ENCODE measurements around the gene CNIH3.

Gene CNIH3

GRCh38 chr1:224774378-224774777, 158.3 kb downstream of the CNIH3 start:
- no peaks in the 10 kb centered on the region for H3K36me3 ChIP-seq (ENCODE audit: low read length)
- TF ChIP-seq EZH2phosphoT487 (conservative IDR thresholded peaks at IDR 0.05; ENCODE audit: low read length), result no peak
- TF ChIP-seq, protein P1, sequence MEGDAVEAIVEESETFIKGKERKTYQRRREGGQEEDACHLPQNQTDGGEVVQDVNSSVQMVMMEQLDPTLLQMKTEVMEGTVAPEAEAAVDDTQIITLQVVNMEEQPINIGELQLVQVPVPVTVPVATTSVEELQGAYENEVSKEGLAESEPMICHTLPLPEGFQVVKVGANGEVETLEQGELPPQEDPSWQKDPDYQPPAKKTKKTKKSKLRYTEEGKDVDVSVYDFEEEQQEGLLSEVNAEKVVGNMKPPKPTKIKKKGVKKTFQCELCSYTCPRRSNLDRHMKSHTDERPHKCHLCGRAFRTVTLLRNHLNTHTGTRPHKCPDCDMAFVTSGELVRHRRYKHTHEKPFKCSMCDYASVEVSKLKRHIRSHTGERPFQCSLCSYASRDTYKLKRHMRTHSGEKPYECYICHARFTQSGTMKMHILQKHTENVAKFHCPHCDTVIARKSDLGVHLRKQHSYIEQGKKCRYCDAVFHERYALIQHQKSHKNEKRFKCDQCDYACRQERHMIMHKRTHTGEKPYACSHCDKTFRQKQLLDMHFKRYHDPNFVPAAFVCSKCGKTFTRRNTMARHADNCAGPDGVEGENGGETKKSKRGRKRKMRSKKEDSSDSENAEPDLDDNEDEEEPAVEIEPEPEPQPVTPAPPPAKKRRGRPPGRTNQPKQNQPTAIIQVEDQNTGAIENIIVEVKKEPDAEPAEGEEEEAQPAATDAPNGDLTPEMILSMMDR (IDR thresholded peaks at IDR 0.05; ENCODE audit: insufficient read depth, low read length, poor library complexity, severe bottlenecking), result no peak
- no peak overlapping the region for H3K9ac ChIP-seq (ENCODE audit: low read length)
- H2AFZ ChIP-seq (ENCODE audit: low read depth, low read length, severe bottlenecking), result no peak overlapping the region
- no peak overlapping the region for H3K4me2 ChIP-seq (ENCODE audit: low read depth, low read length, poor library complexity, severe bottlenecking)
- H3K9me3 ChIP-seq (ENCODE audit: insufficient read depth, low read length), result no peaks in the 10 kb centered on the region
- H3K9me2 ChIP-seq (replicated peaks; ENCODE audit: insufficient read depth, low read length), result no peaks in the 10 kb centered on the region
- no peaks in the 10 kb centered on the region for H4K20me1 ChIP-seq (ENCODE audit: low read depth, low read length)
- no peaks in the 10 kb centered on the region for H3K79me2 ChIP-seq (ENCODE audit: insufficient read depth, low read length)
- no peak overlapping the region for H3K27ac ChIP-seq (ENCODE audit: low read depth, low read length)
- no peaks in the 10 kb centered on the region for H3K27me3 ChIP-seq (ENCODE audit: low read length)
- H3F3A ChIP-seq (ENCODE audit: insufficient read depth), result no peaks in the 10 kb centered on the region
- no peak overlapping the region for H3K4me3 ChIP-seq (ENCODE audit: insufficient read depth, low read length, poor library complexity, severe bottlenecking)

- no peak overlapping the region for H3K4me2 ChIP-seq (ENCODE audit: low read depth, low read length, poor library complexity, severe bottlenecking)
- H3K79me2 ChIP-seq (ENCODE audit: insufficient read depth, low read length), result no peaks in the 10 kb centered on the region
- H3K4me3 ChIP-seq (ENCODE audit: insufficient read depth, low read length, poor library complexity, severe bottlenecking), result no peak overlapping the region
- no peaks in the 10 kb centered on the region for H3F3A ChIP-seq (ENCODE audit: insufficient read depth)
- H3K36me3 ChIP-seq (ENCODE audit: low read length), result no peaks in the 10 kb centered on the region
- H3K9ac ChIP-seq (ENCODE audit: low read length), result no peak overlapping the region
- no peaks in the 10 kb centered on the region for H3K9me2 ChIP-seq (replicated peaks; ENCODE audit: insufficient read depth, low read length)
- no peaks in the 10 kb centered on the region for H3K9me3 ChIP-seq (ENCODE audit: insufficient read depth, low read length)
- TF ChIP-seq, protein P1 (IDR thresholded peaks at IDR 0.05; ENCODE audit: insufficient read depth, low read length, poor library complexity, severe bottlenecking), result no peak
- TF ChIP-seq EZH2phosphoT487 (conservative IDR thresholded peaks at IDR 0.05; ENCODE audit: low read length), result no peak
- H2AFZ ChIP-seq (ENCODE audit: low read depth, low read length, severe bottlenecking), result no peak overlapping the region
- H3K27ac ChIP-seq (ENCODE audit: low read depth, low read length), result no peak overlapping the region
- H3K27me3 ChIP-seq (ENCODE audit: low read length), result no peaks in the 10 kb centered on the region
- H4K20me1 ChIP-seq (ENCODE audit: low read depth, low read length), result no peaks in the 10 kb centered on the region
These were observed 161.1 kb downstream of the CNIH3 start for GRCh38 chr1:224777180-224777579.

DNA sequence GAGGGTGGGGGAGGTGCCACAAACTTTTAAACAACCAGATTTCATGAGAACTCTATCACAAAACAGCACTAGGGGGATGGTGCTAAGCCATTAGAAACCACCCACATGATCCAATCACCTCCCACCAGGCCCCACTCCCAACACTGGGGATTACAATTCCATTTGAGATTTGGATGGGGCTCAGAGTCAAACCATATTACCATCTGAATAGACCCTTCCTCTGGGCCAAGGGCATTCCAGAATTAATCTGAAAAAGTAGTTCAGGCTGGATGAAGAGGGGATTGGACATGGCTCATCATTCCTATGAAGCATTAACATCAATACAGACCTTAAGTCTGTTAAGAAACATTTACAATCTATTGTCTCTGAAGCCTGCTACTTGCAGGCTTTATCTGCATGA, 163.4 kb downstream of the CNIH3 start:
- Histone ChIP-seq H3K9ac (ENCODE audit: low read length) (no peak overlapping the region), H4K20me1 (ENCODE audit: low read depth, low read length) (no peaks in the 10 kb centered on the region), H3K9me2 (replicated peaks; ENCODE audit: insufficient read depth, low read length) (no peaks in the 10 kb centered on the region), H2AFZ (ENCODE audit: low read depth, low read length, severe bottlenecking) (no peak overlapping the region), H3K4me3 (ENCODE audit: insufficient read depth, low read length, poor library complexity, severe bottlenecking) (no peak overlapping the region), H3F3A (ENCODE audit: insufficient read depth) (no peaks in the 10 kb centered on the region), H3K4me2 (ENCODE audit: low read depth, low read length, poor library complexity, severe bottlenecking) (no peak overlapping the region), H3K79me2 (ENCODE audit: insufficient read depth, low read length) (no peaks in the 10 kb centered on the region), H3K36me3 (ENCODE audit: low read length) (no peaks in the 10 kb centered on the region), H3K9me3 (ENCODE audit: insufficient read depth, low read length) (no peaks in the 10 kb centered on the region), H3K27me3 (ENCODE audit: low read length) (no peaks in the 10 kb centered on the region), H3K27ac (ENCODE audit: low read depth, low read length) (no peak overlapping the region)
- TF ChIP-seq EZH2phosphoT487 (conservative IDR thresholded peaks at IDR 0.05; ENCODE audit: low read length), result no peak
- TF ChIP-seq, protein P1 (IDR thresholded peaks at IDR 0.05; ENCODE audit: insufficient read depth, low read length, poor library complexity, severe bottlenecking), result no peak
